Cardiac muscle cell (in vitro differentiated cells and primary cell): Measurements from ENCODE around the gene CANX. TPM values are rescaled to one million over a fixed set of nuclear protein-coding genes. Genes with fewer than 3 reads are reported as not detected.
"Not testable (repeated sequence)": the region's sequence is repeated elsewhere in the genome, so short reads cannot be mapped to it uniquely, and the experiment has no call there.

ENCODE experiments used
- DNase-seq, 2 donors: peaks; one replicate each; pipeline versions ENCODE4 v3.0.0 to v3.0.0-alpha.2; 2010 to 2017; ENCODE audit warnings: low read depth in 1 of 2, low spot score in 1 of 2
- H3K27ac ChIP-seq: fragments of 200-600 bp; sonication (generic); 2 replicates; pipeline ENCODE4 v1.5.1; 2016
- H3K27me3 ChIP-seq: fragments of 200-600 bp; sonication (generic); 2 replicates; pipeline ENCODE4 v1.6.0; 2016; ENCODE audit warnings: control low read depth
- H3K36me3 ChIP-seq: fragments of 200-600 bp; sonication (generic); 2 replicates; pipeline ENCODE4 v1.5.1; 2016; ENCODE audit warnings: control low read depth
- H3K4me1 ChIP-seq: fragments of 200-600 bp; sonication (generic); 2 replicates; pipeline ENCODE4 v1.8.1; 2017; ENCODE audit warnings: low read depth, mild to moderate bottlenecking, mixed run types
- H3K4me3 ChIP-seq: fragments of 200-600 bp; sonication (generic); 2 replicates; pipeline ENCODE4 v1.5.1; 2016; ENCODE audit warnings: mild to moderate bottlenecking
- H3K9me3 ChIP-seq: fragments of 200-600 bp; sonication (generic); 2 replicates; pipeline ENCODE4 v1.5.1; 2017; ENCODE audit warnings: low read depth, mild to moderate bottlenecking, control low read depth
- CTCF ChIP-seq: IDR thresholded peaks from 2 replicates; pipeline ENCODE4 v1.5.1; 2012; ENCODE audit warnings: low read depth, mild to moderate bottlenecking, low read length
- polyA plus RNA-seq: library from polyadenylated mRNA; unstranded; fragments of >200 nt; fragmentation: Nextera tagmentation; extraction: Ambion mirVana; gene quantifications from 2 replicates; pipeline ENCODE4 v1.2.1, GENCODE V29; 2016
- total RNA-seq: library from RNA; depleted of rRNA; stranded (reverse); fragments of >200 nt; gene quantifications from 2 replicates; pipeline ENCODE4 v1.2.3, GENCODE V29; 2016

Gene CANX
- total and polyA plus RNA-seq, 2 experiments from 2014 or later, result 319 to 358 TPM

DNA sequence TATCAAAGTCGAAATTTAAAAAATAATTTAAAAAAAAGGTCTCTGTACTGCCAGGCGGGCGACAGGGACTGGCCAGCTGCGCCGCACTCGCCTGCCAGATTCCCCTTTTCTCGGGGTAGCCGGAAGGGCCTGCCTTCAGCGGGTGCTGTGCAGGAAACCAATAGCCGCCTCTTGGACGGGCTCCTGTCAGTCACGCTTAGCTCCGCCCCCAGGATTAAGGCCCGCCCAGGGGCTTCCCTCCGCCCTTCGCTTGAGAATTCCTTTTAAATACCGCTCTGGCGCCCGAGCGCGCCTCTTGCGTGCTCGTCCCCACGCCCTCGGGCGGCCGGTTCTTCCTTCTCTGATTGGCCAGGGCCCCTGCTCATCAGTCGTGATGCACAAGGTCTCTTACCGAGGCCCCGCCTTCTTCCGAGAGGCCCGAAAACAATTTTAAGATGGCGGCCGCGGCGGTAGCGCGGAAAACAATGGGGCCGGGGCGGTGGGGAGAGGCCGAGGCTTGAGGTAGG, 33.7 kb downstream of the CANX start, which contains the start of gene MAML1:
Gene MAML1, plus strand, starts transcription at position 411 of the 506 bp plus-strand sequence. CDS start 291 bp downstream, outside the sequence.
- no peak for TF ChIP-seq CTCF
- Histone ChIP-seq H3K9me3 (no peaks in the 10 kb centered on the region), H3K27me3 (no peaks in the 10 kb centered on the region), H3K27ac (peak within 1 kb of the TSS; percentile 99), H3K36me3 (peaks cover 29% of the 10 kb centered on the region), H3K4me3 (peak within 1 kb of the TSS; percentile 82), H3K4me1 (peaks cover 24% of the 10 kb centered on the region)
- DNase-seq, result peak; percentile 100

- Histone ChIP-seq H3K4me3 (peak overlapping the region; percentile 82), H3K27ac (peak overlapping the region; percentile 99), H3K27me3 (no peaks in the 10 kb centered on the region), H3K4me1 (peaks cover 24% of the 10 kb centered on the region), H3K36me3 (peaks cover 26% of the 10 kb centered on the region), H3K9me3 (no peaks in the 10 kb centered on the region)
- DNase-seq, result peak; percentile 33 to 65
- TF ChIP-seq CTCF, result no peak
These were observed 34.4 kb downstream of the CANX start for GRCh38 chr5:179732918-179733771.

DNA sequence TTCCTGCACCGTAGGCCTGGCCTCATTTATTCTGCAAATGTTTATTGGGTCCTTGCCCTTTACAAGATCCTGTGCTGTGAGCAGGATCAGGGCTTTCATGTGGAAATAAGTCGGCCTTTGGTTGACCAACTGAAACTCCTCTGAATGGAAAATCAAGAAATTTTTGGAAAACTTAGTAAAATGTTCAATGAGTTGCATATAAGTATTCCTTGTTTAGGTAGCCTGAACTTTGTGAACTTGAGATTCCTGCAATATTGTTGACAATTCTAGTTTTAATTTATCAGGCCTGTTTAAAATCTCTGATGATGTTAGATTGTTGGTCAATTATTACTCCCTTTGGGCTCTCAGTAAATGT, 35.0 kb downstream of the CANX start:
- Histone ChIP-seq H3K36me3 (peaks cover 20% of the 10 kb centered on the region), H3K9me3 (no peaks in the 10 kb centered on the region)

GRCh38 chr5:179734536-179735164, 35.9 kb downstream of the CANX start:
- peaks cover 11% of the 10 kb centered on the region for H3K36me3 ChIP-seq
- peaks cover 24% of the 10 kb centered on the region for H3K4me1 ChIP-seq
- H3K9me3 ChIP-seq, result no peaks in the 10 kb centered on the region
- H3K4me3 ChIP-seq, result peak overlapping the region; percentile 82
- no peaks in the 10 kb centered on the region for H3K27me3 ChIP-seq
- peak overlapping the region; percentile 99 for H3K27ac ChIP-seq
- no peak for TF ChIP-seq CTCF
- DNase-seq, result no peak

More for the DNA sequence above, 35.0 kb downstream of the CANX start:
- DNase-seq, result no peak
- TF ChIP-seq CTCF, result no peak
- Histone ChIP-seq H3K4me3 (peak overlapping the region; percentile 82), H3K27me3 (no peaks in the 10 kb centered on the region), H3K4me1 (peaks cover 24% of the 10 kb centered on the region), H3K27ac (peak overlapping the region; percentile 99)

DNA sequence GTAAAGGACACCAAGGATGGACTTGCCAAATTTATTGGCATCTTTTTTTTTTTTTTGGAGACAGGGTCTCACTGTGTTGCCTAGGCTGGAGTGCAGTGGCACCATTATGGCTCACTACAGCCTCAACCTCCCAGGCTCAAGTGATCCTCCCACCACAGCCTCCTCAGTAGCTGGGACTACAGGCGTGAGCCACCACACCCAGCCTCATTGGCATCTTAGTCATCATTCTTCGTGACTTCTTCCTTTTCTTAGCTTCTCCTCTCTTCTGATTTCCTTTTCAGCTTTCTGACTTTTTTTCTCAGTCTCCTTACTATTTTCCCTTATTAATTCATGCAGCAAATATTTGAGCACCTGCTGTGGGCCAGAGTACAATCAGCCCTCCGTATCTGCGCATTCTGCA, 40.0 kb downstream of the CANX start:
- Histone ChIP-seq H3K9me3 (no peaks in the 10 kb centered on the region), H3K27ac (peak overlapping the region; percentile 29), H3K27me3 (no peaks in the 10 kb centered on the region), H3K36me3 (peaks cover 5% of the 10 kb centered on the region), H3K4me1 (peaks cover 23% of the 10 kb centered on the region), H3K4me3 (no peak overlapping the region)
- TF ChIP-seq CTCF, result no peak
- no peak for DNase-seq

DNA sequence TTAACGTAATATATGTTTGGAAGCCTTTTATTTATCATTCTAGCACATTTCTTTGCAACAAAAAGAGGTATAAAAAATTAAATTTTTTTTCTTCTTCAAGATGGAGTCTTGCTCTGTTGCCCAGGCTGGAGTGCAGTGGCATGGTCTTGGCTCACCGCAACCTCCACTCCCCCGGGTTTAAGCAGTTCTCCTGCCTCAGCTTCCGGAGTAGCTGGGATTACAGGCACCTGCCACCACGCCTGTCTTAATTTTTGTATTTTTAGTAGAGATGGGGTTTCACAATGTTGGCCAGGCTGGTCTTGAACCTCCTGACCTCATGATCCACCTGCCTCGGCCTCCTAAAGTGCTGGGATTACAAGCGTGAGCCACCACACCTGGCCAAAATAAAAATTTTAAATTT, 45.3 kb downstream of the CANX start:
- H3K36me3 ChIP-seq, DNase-seq, H3K4me3 ChIP-seq, H3K27ac ChIP-seq, H3K27me3 ChIP-seq, H3K9me3 ChIP-seq, H3K4me1 ChIP-seq: not testable (repeated sequence)
